H1 (cell line): Measurements from ENCODE around the gene ZMAT5.

Source experiments
- CTCF ChIP-seq, 3 experiments: IDR thresholded peaks; 1 replicate in 2 of 3; 2 replicates in 1 of 3; pipeline versions ENCODE4 v1.5.1 to v1.6.1; 2011; ENCODE audit warnings: low read length in 3 of 3, mild to moderate bottlenecking in 3 of 3, inconsistent platforms in 2 of 3, low read depth in 1 of 3, moderate library complexity in 1 of 3; ENCODE audit not compliant: insufficient read depth in 1 of 3; ENCODE audit errors: control extremely low read depth in 1 of 3
- EZH2 ChIP-seq: fragments of 200-600 bp; sonication (generic); IDR thresholded peaks from 2 replicates; pipeline ENCODE4 v1.7.1; 2012; ENCODE audit warnings: low read depth, mild to moderate bottlenecking, moderate library complexity, low read length, inconsistent platforms; ENCODE audit not compliant: severe bottlenecking
- FOSL1 ChIP-seq: IDR thresholded peaks from 2 replicates; pipeline ENCODE4 v1.6.1; 2011; ENCODE audit warnings: mild to moderate bottlenecking, low read depth, low read length, moderate library complexity; ENCODE audit not compliant: insufficient read depth
- JUND ChIP-seq: IDR thresholded peaks from 2 replicates; pipeline ENCODE4 v1.6.1; 2011; ENCODE audit warnings: mild to moderate bottlenecking, improper control_type of control experiment, low read length
- MAFK ChIP-seq: IDR thresholded peaks from 2 replicates; pipeline ENCODE4 v1.6.1; 2012; ENCODE audit warnings: low read depth, mild to moderate bottlenecking, improper control_type of control experiment, low read length
- POLR2A ChIP-seq, 2 experiments: IDR thresholded peaks; 1 replicate in 1 of 2; 2 replicates in 1 of 2; pipeline ENCODE4 v1.6.1; 2011; ENCODE audit warnings: low read depth in 2 of 2, low read length in 2 of 2, mild to moderate bottlenecking in 2 of 2; ENCODE audit errors: control extremely low read depth in 1 of 2
- POLR2AphosphoS5 ChIP-seq: IDR thresholded peaks from 2 replicates; pipeline ENCODE4 v1.6.1; 2011; ENCODE audit warnings: low read depth, low read length
- RAD21 ChIP-seq, 2 experiments: IDR thresholded peaks in 1 of 2; conservative IDR thresholded peaks in 1 of 2; 2 replicates each; pipeline ENCODE4 v1.6.1; 2011; ENCODE audit warnings: low read depth in 2 of 2, low read length in 2 of 2, improper control_type of control experiment in 1 of 2, inconsistent platforms in 1 of 2, mild to moderate bottlenecking in 1 of 2, moderate library complexity in 1 of 2
- SIN3A ChIP-seq, 2 experiments: IDR thresholded peaks in 1 of 2; conservative IDR thresholded peaks in 1 of 2; 2 replicates each; pipeline ENCODE4 v1.6.1; 2011 to 2012; ENCODE audit warnings: low read length in 2 of 2, improper control_type of control experiment in 1 of 2, low read depth in 1 of 2, mild to moderate bottlenecking in 1 of 2
- TEAD4 ChIP-seq: IDR thresholded peaks from 2 replicates; pipeline ENCODE4 v1.6.1; 2012; ENCODE audit warnings: low read depth, low read length, inconsistent platforms, mixed read lengths
- YY1 ChIP-seq: IDR thresholded peaks from 2 replicates; pipeline ENCODE4 v1.6.1; 2011; ENCODE audit warnings: low read depth, mild to moderate bottlenecking, low read length
- TF ChIP-seq, protein P1 (sequence below): IDR thresholded peaks from 2 replicates; pipeline ENCODE4 v1.6.1; 2012; ENCODE audit warnings: inconsistent platforms

DNA sequence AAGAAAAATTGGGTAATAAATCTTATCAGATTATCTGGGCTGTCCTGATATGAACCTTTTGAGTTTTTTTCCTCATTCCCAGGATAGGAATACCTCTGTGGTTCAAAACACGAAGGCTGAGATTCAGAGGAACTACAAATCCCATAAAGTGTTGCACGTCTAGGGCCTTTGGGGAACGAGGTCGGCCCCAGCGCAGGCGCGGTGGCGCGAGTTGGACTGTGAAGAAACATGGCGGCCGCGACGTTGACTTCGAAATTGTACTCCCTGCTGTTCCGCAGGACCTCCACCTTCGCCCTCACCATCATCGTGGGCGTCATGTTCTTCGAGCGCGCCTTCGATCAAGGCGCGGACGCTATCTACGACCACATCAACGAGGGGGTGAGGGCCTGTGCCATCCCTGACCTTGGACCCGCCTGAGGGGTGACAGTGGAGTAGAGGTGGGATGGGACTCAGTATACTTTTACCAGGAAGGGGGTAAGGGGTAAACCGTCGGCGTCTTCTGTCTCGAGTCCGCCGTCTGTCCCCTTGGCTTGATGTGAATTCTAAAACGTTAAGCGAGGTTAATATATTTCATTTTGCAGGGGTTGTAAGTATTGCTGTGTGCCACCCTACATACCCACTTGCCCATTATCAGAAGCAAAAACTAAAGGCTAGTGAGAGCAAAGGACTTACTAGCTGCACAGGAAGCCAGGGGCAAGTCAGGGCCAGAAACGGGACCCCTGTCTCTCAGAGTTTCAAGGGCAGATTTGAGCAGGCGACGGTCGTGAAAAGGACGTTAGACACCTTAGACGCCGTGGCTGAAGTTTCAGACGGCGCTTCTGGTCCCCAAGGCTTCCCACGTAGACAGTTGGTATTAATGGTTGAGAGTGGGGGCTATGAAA is 604 bp upstream of the ZMAT5 start, which contains the start of gene UQCR10:
- TF ChIP-seq EZH2 (no peak), FOSL1 (no peak), JUND (no peak), POLR2A (IDR thresholded peaks at IDR 0.05; ENCODE audit: control extremely low read depth in 1 of 2, low read depth in 2 of 2, low read length in 2 of 2) (peak in 1 of 2 experiments; percentile 53; a peak in 1 of 3 replicates), CTCF (IDR thresholded peaks at IDR 0.05; ENCODE audit: control extremely low read depth in 1 of 3, insufficient read depth in 1 of 3, low read depth in 1 of 3, low read length in 3 of 3) (no peak), RAD21 (IDR thresholded peaks at IDR 0.05 in 1 of 2, conservative IDR thresholded peaks at IDR 0.05 in 1 of 2; ENCODE audit: low read depth in 2 of 2, low read length in 2 of 2) (no peak), TEAD4 (no peak), YY1 (peak; percentile 96), POLR2AphosphoS5 (peak; percentile 84), MAFK (no peak), SIN3A (conservative IDR thresholded peaks at IDR 0.05 in 1 of 2, IDR thresholded peaks at IDR 0.05 in 1 of 2; ENCODE audit: low read depth in 1 of 2, low read length in 2 of 2) (peak; percentile 5 to 66; a peak in 2 of 4 replicates)
- TF ChIP-seq, protein P1, sequence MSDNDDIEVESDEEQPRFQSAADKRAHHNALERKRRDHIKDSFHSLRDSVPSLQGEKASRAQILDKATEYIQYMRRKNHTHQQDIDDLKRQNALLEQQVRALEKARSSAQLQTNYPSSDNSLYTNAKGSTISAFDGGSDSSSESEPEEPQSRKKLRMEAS: peak; percentile 33; the same call in 1 of the 2 replicates
